SU-DHL-6 (cell line): ENCODE data around the gene HHATL.

Experiments used
- H2AFZ ChIP-seq: fragments of 200-600 bp; sonication (generic); 2 replicates; pipeline ENCODE4 v1.6.1; 2014; ENCODE audit warnings: low read depth, mild to moderate bottlenecking, moderate library complexity, mixed read lengths, antibody characterized with exemption, low read length; ENCODE audit not compliant: severe bottlenecking
- H3F3A ChIP-seq: fragments of 200-600 bp; shearing (Covaris generic); 2 replicates; pipeline ENCODE4 v1.6.0; 2016; ENCODE audit warnings: antibody characterized with exemption, mild to moderate bottlenecking; ENCODE audit not compliant: insufficient read depth
- H3K27ac ChIP-seq: fragments of 200-600 bp; sonication (generic); 2 replicates; pipeline ENCODE4 v1.5.1; 2016; ENCODE audit warnings: low read depth, mild to moderate bottlenecking, low read length, moderate library complexity, mixed read lengths
- H3K27me3 ChIP-seq: fragments of 200-600 bp; sonication (generic), shearing (Covaris generic); 2 replicates; pipeline ENCODE4 v1.6.0; 2014; ENCODE audit warnings: mild to moderate bottlenecking, low read length
- H3K36me3 ChIP-seq: fragments of 200-600 bp; sonication (generic); 2 replicates; pipeline ENCODE4 v1.6.1; 2014; ENCODE audit warnings: mild to moderate bottlenecking, low read length, mixed read lengths
- H3K4me2 ChIP-seq: fragments of 300-600, 200-600 bp; shearing (Covaris generic), sonication (generic); 2 replicates; pipeline ENCODE4 v1.6.0; 2014; ENCODE audit warnings: low read length, low read depth, mild to moderate bottlenecking; ENCODE audit not compliant: poor library complexity, severe bottlenecking
- H3K4me3 ChIP-seq: fragments of 200-600 bp; sonication (generic); 2 replicates; pipeline ENCODE4 v1.5.1; 2014; ENCODE audit warnings: antibody characterized with exemption, low read length, mild to moderate bottlenecking, mixed read lengths; ENCODE audit not compliant: insufficient read depth, poor library complexity, severe bottlenecking
- H3K79me2 ChIP-seq: fragments of 200-600 bp; sonication (generic); 2 replicates; pipeline ENCODE4 v1.6.1; 2014; ENCODE audit warnings: mild to moderate bottlenecking, low read length, moderate library complexity; ENCODE audit not compliant: insufficient read depth
- H3K9ac ChIP-seq: fragments of 200-600 bp; sonication (generic); 2 replicates; pipeline ENCODE4 v1.7.0; 2014; ENCODE audit warnings: mild to moderate bottlenecking, low read length
- H3K9me2 ChIP-seq: fragments of 200-600 bp; sonication (generic); replicated peaks from 2 replicates; pipeline ENCODE4 v1.6.1; 2014; ENCODE audit warnings: low read length; ENCODE audit not compliant: insufficient read depth
- H3K9me3 ChIP-seq: fragments of 200-600 bp; sonication (generic); 2 replicates; pipeline ENCODE4 v1.6.1; 2014; ENCODE audit warnings: low read length, mixed read lengths; ENCODE audit not compliant: insufficient read depth
- H4K20me1 ChIP-seq: fragments of 200-600 bp; sonication (generic); 2 replicates; pipeline ENCODE4 v1.6.1; 2014; ENCODE audit warnings: low read depth, mild to moderate bottlenecking, antibody characterized with exemption, low read length, moderate library complexity, mixed read lengths
- CTCF ChIP-seq: fragments of 200-600 bp; sonication (generic); IDR thresholded peaks from one replicate; pipeline ENCODE4 v1.5.1; 2017; ENCODE audit warnings: antibody characterized with exemption, mild to moderate bottlenecking, low read length, moderate library complexity; ENCODE audit not compliant: insufficient read depth, poor library complexity, severe bottlenecking
- EZH2phosphoT487 ChIP-seq: fragments of 200-600 bp; sonication (generic), shearing (Covaris generic); conservative IDR thresholded peaks from 2 replicates; pipeline ENCODE4 v1.6.1; 2018; ENCODE audit warnings: mild to moderate bottlenecking, antibody characterized with exemption, low read length, moderate library complexity, mixed read lengths

Gene HHATL

GRCh38 chr3:42741796-42742195, 39.2 kb upstream of the HHATL start:
- no peaks in the 10 kb centered on the region for H3K9me2 ChIP-seq
- no peak overlapping the region for H3K27ac ChIP-seq
- no peak overlapping the region for H2AFZ ChIP-seq
- H4K20me1 ChIP-seq = no peaks in the 10 kb centered on the region
- H3K4me3 ChIP-seq = no peak overlapping the region
- H3K9me3 ChIP-seq = no peaks in the 10 kb centered on the region
- no peak overlapping the region for H3K9ac ChIP-seq
- no peaks in the 10 kb centered on the region for H3K27me3 ChIP-seq
- no peaks in the 10 kb centered on the region for H3K79me2 ChIP-seq
- H3K36me3 ChIP-seq = no peaks in the 10 kb centered on the region
- TF ChIP-seq EZH2phosphoT487 (no peak), CTCF (no peak)
- no peak overlapping the region for H3K4me2 ChIP-seq
- no peaks in the 10 kb centered on the region for H3F3A ChIP-seq

DNA sequence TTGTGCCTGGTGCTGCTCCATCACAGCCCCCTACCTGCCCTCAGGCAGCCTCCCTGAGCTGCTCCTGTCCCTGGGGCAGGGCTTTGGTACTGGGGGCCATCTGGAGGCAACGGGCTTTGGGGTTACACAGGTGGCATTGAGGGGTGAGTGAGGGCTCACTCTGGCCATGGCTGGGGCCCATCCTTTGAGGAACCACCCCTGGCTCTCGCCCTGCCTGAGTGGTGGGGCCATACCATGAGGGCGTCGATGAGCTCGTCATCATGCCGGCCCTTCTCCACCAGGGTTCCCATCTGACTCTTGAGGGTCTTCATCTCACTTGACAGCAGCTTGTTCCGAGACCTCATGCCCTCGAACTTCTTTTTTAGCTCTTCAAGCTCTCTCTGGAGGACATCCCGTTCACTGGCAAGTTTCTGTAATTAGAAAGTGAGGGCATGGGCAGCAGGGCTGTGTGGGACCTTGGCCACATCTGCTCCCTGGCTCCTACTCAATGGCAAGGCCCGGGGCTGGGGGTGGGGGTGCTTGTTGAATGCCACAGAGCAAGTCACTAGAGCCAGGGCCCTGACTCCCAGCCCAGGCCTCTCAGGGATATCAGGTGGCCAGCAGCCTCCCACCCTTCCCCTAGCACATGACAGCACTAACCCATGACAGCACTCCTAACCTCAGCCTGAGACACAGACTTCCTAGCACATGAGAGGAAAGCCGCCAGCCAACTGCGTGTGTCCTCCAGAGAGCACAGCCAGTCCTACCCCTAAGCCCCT, 37.0 kb upstream of the HHATL start:
- Histone ChIP-seq H2AFZ (no peak overlapping the region), H3K79me2 (no peaks in the 10 kb centered on the region), H3K9me3 (no peaks in the 10 kb centered on the region), H3K4me3 (no peak overlapping the region), H3K36me3 (no peaks in the 10 kb centered on the region), H3K27ac (no peak overlapping the region), H3K27me3 (no peaks in the 10 kb centered on the region), H3K9me2 (no peaks in the 10 kb centered on the region), H4K20me1 (no peaks in the 10 kb centered on the region), H3F3A (no peaks in the 10 kb centered on the region), H3K4me2 (no peak overlapping the region), H3K9ac (no peak overlapping the region)
- no peak for TF ChIP-seq EZH2phosphoT487
- no peak for TF ChIP-seq CTCF

DNA sequence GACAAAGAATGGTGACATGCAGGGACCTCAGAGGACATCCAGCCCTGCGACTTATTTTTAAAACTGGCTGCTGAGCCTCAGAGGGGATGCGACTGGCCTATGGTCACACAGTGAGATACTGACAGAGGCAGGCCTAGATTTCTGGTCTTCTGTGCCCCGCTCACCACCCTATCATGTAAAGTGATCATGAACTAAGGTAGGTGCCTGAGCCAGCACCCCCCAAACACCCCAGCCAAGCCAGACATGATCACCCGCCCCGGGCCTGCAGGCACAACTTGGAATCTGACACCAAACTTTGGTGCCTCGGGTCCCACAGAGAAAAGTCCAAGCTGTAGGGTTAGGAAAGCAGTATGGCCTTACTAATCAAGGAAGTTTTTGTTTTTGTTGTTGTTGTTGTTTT, 33.9 kb upstream of the HHATL start:
- Histone ChIP-seq H3K9ac (no peak overlapping the region), H3K9me3 (no peaks in the 10 kb centered on the region), H3K79me2 (no peaks in the 10 kb centered on the region), H2AFZ (no peak overlapping the region), H4K20me1 (no peaks in the 10 kb centered on the region), H3K4me2 (no peak overlapping the region), H3K36me3 (no peaks in the 10 kb centered on the region), H3K27me3 (no peaks in the 10 kb centered on the region), H3K4me3 (no peak overlapping the region), H3K27ac (no peak overlapping the region), H3K9me2 (no peaks in the 10 kb centered on the region), H3F3A (no peaks in the 10 kb centered on the region)
- TF ChIP-seq EZH2phosphoT487 (no peak), CTCF (no peak)
